ENCODE data around the gene HDAC4.

HDAC4 gene

DNA sequence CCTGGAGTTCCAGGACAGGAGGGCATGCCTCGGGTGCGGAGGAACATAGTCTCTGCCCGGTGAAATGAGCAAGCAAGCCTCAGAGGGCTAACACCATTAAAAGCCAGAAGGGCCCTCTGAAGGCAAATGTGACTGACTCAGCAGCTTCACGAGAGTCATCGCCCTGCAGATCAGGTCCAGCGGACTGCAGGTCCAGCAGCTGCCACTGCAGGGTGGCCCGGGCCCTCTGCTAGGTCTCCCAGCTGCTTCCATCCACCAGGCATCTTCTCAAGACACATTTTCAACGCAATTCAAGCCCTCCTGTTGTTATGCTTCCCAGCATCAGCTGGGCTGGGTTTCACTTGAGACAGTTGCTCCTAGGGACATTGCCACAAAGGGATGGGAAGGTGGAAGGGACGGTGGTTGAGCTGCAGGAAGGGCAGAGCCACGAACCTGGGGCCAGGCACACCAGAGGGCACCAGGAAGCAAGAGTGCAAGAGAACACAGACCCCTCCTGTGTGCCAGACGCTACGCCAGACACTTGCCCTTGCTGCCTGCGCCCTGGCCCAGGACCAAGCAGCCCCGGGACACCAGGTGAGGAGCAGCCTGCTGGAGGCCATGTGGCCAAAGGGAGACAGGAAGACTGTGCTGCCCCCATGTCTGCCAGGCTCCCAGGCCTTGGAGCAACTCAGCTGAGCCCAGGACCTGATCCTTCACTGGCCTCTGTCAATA is 173.0 kb downstream of the HDAC4 start:
- peak; percentile 34 for DNase-seq

DNA sequence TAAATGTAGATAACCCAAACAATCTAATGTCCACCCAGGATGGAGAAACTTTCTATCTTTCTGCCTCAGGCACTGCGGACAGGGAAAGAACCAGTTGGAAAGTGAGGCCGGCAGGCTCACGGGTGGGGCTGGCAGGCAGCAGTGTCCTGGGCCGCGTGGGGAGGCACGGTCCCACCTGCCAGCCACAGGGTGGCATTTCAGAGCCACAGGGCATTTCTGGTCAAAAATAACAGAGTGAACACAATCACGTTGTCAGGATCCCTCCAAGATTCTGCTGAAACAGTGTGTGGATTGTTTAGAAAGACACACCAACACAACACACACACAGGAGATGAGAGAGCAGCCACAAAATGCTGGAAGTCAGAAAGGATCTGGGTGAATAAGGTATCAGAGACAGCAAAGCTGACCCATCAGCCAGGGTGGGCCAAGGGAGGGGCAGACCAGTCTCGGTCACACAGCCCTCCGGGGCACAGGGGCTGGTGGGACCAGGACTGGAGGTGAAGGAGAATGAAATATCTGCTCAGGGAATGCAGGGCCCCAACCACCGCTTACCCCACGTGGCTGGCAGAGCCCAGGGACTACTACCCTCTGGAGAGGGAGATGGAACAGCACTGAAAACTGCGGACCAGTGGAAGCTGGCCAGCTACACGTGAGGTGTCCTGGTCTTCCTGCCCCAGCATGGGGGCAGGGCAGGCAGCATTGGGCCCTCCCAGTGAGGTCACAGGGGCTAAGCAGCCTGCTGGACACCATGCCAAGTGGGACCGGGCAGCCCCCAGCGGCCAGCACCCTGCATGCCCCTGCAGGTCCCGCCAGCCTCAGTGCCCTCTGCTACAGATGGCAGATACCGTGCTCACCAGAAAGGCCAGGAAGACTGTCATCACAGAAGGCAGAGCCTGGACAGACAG is 173.9 kb downstream of the HDAC4 start:
- DNase-seq: no peak

DNA sequence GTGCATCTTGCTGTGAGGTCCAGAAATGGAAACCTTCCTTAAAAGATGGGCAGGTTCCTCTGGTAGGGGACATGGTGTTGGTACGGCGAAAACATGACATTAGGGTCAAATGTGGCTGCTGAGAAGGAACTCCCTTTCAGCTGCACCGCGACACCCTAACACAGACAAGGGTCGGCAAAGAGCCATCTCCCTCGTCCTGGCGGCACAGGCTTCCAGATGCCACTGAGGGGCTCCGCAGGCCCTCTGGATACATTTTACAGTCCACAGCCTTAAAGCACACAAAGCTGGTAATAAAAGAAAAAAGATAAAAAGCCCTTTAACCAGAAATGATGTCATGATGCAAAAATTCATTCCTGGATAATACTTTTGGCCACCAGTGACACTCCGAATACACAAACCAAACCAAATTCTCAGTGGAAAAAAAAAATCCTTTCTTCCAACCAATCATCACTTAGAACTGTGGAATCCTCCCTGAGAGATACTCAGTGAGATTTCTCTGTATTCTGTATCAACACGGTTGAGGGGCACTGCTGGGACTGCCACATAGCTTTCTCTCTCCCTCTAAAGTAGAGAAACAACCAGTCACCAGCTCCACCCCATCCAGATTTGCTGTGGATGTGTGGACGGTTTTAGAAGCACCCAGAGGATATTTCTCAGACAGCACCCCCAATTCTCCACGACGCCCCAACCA is 174.8 kb downstream of the HDAC4 start:
- DNase-seq: no peak

DNA sequence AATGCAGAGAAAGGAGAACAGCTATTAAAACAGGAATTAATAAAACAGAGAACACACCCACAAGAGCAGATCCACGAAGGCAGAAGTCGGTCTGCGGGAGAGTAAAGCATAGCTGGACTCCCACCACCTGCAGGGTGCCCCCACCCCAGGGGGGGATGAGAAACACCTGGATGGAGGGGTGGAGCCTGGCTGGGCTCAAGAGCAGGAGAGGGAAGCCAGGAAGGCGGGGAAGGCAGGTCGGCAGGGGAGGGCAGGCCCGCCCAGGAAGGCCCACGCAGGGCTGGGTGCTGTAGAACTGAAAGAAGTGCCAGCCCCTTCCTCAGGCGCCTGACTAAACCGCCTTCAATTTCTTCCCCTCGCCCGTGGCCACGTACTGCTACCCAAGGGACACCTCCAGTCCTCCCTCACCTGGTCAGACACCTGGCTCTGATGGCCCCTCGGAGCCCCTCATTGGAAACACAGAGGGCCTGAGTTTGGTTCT is 175.4 kb downstream of the HDAC4 start:
- DNase-seq: no peak

DNA sequence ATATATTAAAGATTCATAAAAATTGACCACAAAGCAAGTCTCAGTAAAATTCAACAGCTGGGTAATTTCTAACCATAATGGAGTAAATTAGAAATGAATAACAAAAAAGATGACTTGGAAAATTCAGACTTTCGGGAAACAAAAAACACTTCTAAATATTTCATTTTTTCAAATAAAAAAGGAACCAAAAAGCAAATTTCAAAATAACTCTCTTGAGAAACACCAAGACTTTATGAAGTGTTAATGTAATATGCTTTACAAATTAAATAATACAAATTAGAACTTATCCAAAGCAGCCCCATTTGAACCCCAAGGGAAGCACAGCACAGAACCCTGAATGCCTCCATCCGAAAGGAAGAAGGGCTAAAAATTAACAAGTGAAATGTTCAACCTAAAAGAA is 175.9 kb downstream of the HDAC4 start:
- DNase-seq: no peak

DNA sequence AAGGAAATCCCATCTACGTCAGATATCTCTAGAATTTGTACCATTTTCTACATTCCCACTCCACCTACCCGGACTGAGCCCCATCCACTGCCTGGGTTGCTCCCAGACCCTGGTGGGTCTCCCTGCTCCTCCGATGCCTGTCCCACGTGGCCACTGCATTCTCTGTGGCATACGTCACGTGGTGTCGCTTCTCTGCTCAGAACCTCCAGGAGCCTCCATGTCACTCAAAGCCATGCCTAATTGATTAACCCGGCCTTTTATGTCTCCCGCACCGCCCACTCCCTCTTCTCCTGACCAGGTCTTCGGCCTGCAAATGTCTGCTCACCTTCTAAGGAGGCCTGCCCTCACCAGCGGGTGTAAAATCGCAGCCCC is 176.6 kb downstream of the HDAC4 start:
- DNase-seq: no peak

DNA sequence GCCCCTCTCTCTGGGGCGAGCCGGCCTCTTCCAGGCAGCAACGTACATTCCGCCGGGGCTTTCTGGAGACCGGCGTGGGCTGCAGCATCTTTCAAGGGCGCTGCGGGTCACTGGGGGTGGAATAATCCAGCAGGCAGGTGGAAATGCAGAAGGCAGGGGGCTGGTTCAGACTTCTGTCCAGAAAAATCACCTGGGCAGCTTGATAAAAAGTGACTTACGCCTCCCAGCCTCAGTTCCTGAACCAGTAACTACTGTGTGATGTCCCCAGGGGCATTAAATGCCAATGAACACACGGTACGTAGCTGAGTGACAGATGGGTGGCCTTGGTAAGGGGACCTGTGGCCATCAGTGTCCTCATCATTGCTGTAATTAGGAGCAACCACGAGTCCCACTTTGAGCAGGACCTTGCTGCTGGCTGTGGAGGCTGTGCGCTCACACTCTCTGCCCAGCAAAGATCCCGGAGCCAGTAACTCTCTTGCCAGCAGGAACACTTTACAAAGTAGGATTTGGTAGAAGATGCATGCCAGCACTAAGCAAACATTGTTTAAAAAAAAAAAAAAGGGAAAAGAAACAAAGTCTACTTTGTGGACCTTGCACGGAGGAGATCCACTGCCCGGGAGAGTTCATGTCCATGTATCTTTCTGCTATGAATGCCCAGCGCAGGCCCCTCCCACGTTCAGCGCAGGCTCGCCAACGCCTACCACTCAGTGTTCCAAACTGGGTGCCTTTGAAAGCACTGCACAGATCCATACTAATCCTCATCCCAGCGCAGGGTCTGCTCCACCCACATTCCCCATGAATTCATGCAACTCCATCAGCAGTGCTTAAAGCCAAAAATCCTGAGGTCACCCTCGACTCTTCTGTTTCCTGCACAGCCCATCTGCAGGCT is 177.3 kb downstream of the HDAC4 start:
- no peak for DNase-seq

DNA sequence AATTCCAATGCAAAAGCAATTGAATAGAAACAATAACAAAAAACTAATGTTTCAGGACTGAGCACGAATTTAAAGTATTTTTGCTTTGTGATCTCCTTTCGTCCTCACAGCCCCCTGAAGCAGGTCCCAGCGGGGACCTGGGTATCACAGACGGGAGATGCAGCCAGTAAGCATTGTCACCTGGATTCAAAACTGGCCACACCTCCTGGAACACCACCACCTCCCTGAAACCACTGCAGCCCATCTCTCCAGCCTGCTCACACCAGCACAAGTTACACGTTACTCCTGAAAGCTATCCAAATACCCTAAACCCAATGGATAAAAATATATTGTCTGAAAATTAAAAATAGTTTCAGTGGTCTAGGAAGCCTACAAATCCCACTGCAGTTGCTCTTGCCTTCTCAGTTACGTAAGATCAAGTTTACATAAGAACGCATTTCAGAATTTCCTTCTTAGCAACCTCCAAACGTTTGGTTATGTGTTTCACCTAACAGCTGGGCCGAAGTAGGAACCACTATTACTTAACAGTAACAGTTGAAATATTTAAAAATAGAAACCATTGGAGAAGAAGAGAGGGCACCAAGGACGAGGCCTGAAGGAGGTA is 178.0 kb downstream of the HDAC4 start:
- DNase-seq: no peak

DNA sequence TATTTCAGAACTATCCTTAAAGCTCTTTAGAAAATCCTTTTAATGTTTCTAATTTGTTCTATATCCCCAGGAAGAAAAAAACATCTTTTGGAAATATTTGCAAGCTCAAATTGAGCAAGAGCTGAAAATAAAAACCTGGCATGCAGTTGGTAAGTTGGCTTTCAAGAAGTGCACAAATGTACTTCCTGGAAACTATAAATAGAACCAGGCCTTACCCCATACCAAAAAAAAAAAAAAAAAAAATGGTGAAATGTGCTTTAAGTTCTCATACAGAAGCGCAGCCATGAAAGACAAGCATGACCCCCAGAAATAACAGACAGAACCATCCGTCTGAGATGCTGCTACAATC is 178.5 kb downstream of the HDAC4 start:
- no peak for DNase-seq

DNA sequence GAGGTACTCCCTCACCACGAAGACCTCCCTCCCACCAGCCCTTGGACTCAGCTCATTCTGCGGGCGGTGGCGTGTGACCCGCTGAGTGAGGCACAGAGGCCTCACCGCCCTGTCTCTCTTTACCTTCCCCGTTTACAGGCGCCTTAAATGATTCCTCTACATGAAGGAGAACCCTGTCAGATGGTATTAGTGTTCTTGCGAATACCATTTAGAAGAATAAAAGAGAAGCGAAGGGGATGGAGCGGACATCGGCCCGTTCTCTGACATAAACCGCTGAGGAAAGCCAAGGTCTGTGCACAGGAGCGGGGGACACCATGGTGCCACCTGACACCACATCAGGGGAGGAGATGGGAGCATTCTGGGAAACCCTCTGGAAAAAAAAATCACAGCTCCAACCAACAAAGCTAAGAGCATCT is 179.8 kb downstream of the HDAC4 start:
- DNase-seq: no peak

DNA sequence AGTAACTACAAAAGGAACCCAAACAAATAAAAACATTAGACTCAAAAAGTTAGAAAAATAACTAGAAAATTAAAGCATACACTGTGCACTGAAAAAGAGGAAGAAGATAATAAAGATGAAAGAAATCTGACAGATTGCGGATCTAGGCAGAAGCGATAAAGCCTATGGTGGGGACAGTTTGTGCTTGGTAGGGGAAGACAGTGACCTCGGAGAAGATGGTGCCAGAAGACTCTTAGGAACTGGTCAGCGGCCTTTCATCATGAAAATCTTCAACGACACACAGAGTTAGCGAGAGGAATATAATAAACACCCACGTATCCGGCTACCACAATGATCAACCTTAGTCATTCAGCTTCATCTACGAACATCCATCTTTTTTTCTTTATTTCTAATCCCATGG is 180.5 kb downstream of the HDAC4 start:
- DNase-seq: no peak

DNA sequence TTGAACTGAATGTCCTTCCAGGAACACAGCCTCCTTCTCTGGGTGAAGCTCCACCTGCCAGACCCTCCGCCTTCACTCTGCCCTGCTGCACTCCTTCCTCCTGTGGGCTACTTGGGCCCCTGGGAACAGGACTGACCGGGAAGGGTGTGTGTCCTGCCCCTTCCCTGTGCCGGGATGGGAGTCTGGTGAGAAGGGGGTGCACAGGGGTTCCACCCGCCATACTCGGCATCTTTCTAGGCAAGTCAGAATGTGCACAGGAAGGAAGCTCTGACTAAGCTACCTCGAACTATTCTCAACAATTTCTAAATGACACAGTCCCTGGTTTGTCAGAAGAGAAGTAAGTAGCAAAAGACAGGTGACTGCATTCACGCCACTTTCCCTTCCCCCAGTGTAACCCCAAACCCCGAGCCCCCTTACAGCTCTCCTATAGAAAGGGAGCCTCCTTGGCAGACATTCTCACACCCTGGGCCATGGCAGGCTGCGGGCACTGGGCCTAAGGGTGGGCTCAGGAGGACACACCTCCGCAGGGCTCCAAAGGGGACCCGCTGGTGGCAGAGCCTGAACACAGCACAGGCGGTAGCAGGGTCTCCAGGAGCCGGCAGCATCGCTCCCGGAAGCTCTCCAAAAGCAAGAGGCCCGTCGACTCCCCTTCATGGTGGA is 184.1 kb downstream of the HDAC4 start:
- no peak for DNase-seq

DNA sequence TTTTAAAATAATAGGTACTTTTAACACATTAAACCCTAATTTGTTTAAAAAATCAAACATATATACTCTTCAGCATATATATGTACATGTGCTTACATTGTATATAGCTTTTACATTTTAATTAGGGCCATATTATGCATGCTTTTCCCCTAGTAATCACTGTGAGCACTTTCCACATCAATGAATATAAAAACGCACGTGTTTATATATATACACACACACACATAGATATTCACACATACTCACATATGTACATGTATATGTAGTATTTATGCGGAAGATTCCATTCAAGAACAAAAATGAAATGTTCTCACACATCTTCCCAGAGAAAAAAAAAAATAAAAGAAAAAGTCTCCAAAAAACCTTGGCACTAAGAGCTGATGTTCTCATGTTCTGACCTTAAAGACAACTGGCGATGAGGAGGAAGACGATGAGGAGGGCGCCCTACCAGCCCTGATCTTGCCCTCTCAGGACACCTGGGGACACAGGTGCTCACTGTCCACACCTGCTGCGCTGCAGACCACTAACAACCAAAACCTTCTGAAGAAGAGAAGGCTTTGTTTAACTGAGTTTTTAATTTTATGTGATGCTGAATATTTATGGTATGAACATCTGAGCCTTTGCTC is 184.7 kb downstream of the HDAC4 start:
- no peak for DNase-seq

DNA sequence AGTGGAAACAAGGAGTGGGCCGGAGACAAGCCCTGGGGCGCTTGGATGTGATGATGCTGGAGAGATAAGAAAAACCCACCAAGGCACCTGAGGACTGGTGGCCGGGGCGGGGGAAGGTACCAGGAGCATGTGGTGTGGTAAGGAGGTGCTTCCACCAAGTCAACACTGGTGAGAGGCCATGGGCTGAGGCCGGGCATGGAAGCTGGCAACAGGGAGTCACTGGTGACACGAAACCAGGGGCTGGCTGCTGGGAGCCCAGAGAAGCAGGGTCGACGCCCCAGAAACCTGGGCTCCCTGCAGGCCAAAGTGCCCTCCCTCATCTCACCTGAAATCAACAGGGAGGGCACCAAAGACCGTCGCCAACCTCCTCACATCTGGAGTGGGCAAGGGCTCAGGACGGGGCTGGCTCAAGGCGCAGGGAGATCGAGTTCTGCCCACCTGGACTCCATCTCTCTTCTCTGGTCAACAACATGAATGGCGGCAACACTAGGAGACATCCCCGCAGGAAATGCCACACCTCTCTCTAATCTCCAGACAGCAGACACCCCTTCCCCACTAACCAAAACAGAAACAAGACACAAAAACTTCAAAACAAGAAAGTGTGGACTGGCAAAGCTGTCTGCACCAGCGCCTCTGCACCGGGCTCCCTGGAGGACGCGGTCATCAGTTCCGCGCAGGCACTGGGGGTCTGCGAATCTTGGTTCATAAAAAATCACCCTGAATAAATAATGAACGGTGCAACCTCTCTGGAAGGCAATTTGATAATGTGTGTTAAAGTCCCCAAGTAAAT is 185.5 kb downstream of the HDAC4 start:
- DNase-seq: no peak

DNA sequence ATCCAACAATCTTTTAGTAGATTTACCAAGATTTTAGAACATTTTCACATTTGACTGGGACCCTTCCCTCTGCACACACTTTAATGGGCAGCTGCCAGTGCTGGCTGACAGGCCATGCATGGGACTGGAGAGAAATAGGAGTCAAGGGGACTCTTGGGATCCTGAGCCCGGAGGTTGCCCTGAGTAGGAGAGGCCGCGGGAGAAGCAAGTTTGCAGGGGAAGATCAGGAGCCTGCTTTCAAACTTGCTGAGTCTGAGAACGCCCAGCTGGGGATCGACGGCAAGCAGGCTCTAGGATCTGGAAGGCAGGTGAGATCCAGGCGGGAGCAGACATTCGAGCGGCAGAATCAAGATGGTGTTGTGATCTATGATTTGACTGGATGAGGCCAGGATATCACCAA is 186.1 kb downstream of the HDAC4 start:
- DNase-seq: no peak

DNA sequence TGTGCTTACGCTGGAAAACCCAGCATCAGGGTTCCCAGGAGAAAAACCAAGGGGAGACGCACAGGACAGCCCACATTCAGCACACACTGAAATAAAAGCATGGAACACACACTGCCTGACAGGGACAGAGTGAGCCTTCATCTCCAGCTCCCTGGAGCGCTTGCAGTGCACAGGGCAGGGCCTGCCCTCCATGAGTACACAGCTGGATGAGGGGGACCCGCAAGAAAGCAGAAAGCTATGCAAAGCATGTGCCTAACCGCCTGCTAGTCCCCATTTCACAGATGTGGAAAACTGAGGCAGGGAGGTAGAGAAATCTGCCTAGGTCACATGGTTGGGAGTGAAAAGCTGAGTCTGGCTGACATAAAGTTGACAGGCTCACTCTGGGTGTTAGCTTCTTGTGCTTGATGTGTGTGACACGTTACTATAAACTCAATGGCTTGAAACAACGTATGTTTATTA is 187.1 kb downstream of the HDAC4 start:
- DNase-seq: no peak

DNA sequence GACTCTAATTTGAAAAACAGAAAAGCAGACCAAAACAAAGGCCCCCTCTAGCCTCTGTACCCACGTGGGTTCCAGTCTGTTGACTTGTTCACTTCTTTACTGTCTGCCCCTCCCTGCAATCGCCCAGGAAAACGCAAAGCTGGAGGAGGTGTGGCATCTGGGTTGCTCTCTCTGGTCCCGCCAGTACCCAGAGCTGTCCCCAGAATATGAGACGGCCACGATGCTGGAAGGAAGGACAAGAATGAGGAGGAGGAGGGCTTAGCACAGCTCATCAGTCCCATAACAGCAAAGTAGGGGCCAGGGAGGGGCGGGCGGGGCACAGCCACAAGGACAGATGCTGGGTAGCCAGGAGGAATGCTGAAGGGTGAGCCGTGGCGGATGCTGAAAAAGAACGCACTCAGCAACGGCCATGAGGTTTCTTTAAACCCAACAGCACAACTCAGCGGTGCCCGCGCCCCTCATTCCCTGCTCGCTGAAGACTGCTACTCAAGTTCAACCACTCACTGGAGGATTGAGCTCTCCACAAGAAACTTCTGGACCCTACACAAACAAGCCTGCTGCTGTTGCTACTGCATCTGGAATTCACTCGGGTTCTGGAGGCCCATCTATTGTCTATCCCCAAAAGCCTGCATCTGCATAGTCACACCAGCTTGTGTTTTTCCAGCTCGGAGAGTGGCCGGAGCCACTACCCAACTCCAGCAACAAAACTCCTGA is 187.7 kb downstream of the HDAC4 start:
- no peak for DNase-seq

DNA sequence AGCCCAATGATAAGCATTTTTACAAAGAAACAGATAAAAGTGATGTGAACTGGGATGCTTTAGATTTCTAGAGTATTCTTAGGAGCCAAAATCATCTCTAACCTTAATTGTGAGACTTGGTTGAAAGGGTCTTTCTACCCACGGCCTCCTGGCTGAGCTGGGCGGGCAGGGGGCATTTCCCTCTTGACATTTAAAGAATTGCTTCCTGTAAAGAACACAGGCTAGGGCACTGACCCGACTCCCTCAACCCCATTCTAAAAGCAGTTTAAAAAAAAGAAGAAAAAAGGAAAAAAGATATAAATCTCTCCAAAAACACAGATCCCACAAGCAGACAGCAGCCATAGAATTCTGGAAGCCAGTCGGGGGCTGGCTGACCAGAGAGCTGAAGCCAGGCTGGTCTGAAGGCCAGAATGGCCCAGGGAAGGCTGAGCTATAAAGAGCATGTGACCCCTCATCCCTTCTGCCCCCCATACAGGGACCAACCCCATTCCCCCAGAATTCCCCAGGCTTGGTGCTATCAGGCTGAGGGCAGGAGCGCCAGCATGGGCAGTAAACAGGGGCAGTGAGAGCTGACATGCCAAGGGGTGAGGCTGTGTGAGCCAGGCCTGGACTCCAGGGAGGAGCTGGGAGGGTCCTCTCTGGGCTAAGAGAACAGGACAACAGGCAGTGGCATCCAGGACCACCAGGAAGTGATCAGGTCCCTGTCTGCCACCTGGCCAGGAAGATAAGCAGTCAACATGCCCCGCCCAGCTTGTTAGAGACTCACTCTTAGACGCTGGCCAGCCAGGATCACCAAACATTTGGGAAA is 188.5 kb downstream of the HDAC4 start:
- DNase-seq: no peak
